Uterus (tissue), 4 donors: ENCODE measurements around the gene HDAC1. TPM values are rescaled to one million over a fixed set of nuclear protein-coding genes. Genes with fewer than 3 reads are reported as not detected.

Source experiments
- small RNA-seq: library from RNA; depleted of rRNA; stranded (forward); fragments of <200 nt; gene quantifications from one replicate; pipeline ENCODE3, GENCODE V24; 2016
- total RNA-seq, 4 donors: library from RNA; depleted of rRNA in 3 of 4; stranded (reverse); fragments of >200 nt in 3 of 4; gene quantifications; one replicate each; pipeline versions ENCODE4 v1.1.0 to v1.2.4, GENCODE V29; 2014 to 2023
- donor health status: DM: yes; HTN: yes; CAD: no.

HDAC1 gene
- total RNA-seq, 4 donors from 2014 or later: 27.4 to 161 (median 91.2) TPM

Small RNA genes lying within 50 kb of the gene (small RNA-seq; reads per million reads assigned to genes)
- gene RF00017: not detected
- gene RF00019: not detected

Other genes starting within 250 kb of the HDAC1 start
- 10 to 100 TPM in 1 of 4 donors, 1 to 10 TPM in 2, under 1 TPM in 1; 0.88 to 22.4 (median 3.6) TPM for gene TMEM39B, start 219.1 kb upstream of the HDAC1 start, total RNA-seq
- gene KPNA6, start 184.0 kb upstream of the HDAC1 start, total RNA-seq: 10 to 100 TPM; 26.9 to 69.9 (median 38.5) TPM
- 10 to 100 TPM; 14.1 to 60.1 (median 40.4) TPM for gene TXLNA, start 112.4 kb upstream of the HDAC1 start, total RNA-seq
- 10 to 100 TPM in 1 of 4 donors, 1 to 10 TPM in 2, not detected in 1; 3.5 to 21.5 (median 7.4) TPM for gene CCDC28B, start 91.5 kb upstream of the HDAC1 start, total RNA-seq
- gene IQCC, start 86.4 kb upstream of the HDAC1 start, total RNA-seq: 1 to 10 TPM in 3 of 4 donors, under 1 TPM in 1; 0.51 to 6.8 (median 4.3) TPM
- under 1 TPM in 2 of 4 donors, not detected in 2; 0.26 to 0.62 TPM for gene DCDC2B, start 83.0 kb upstream of the HDAC1 start, total RNA-seq
- 10 to 100 TPM in 3 of 4 donors, under 1 TPM in 1; 0.59 to 40.8 (median 13.5) TPM for gene TMEM234, start 69.7 kb upstream of the HDAC1 start, total RNA-seq
- 100 to 1,000 TPM; 111 to 246 (median 143) TPM for gene EIF3I, start 69.7 kb upstream of the HDAC1 start, total RNA-seq
- gene FAM167B, start 44.9 kb upstream of the HDAC1 start, total RNA-seq: 10 to 100 TPM in 2 of 4 donors, 1 to 10 TPM in 1, not detected in 1; 1.2 to 29.0 (median 13.1) TPM
- gene LCK, start 40.8 kb upstream of the HDAC1 start, total RNA-seq: 1 to 10 TPM in 3 of 4 donors, under 1 TPM in 1; 0.26 to 2.0 (median 1.4) TPM
- gene MARCKSL1, start 44.1 kb downstream of the HDAC1 start, total RNA-seq: 10 to 100 TPM; 14.7 to 93.3 (median 53.0) TPM
- 10 to 100 TPM in 2 of 4 donors, 1 to 10 TPM in 1, not detected in 1; 5.2 to 20.2 (median 14.4) TPM for gene FAM229A, start 70.4 kb downstream of the HDAC1 start, total RNA-seq
- 10 to 100 TPM in 1 of 4 donors, under 1 TPM in 1, not detected in 2; 0.35 to 21.3 TPM for gene TSSK3, start 70.5 kb downstream of the HDAC1 start, total RNA-seq
- gene BSDC1, start 102.4 kb downstream of the HDAC1 start, total RNA-seq: 10 to 100 TPM; 25.9 to 77.4 (median 65.2) TPM
- gene ZBTB8B, start 173.0 kb downstream of the HDAC1 start, total RNA-seq: 1 to 10 TPM in 1 of 4 donors, under 1 TPM in 1, not detected in 2; 0.06 to 3.6 TPM
- gene ZBTB8A, start 247.3 kb downstream of the HDAC1 start, total RNA-seq: 10 to 100 TPM in 3 of 4 donors, 1 to 10 TPM in 1; 4.1 to 42.2 (median 17.2) TPM